Endothelial cell of umbilical vein (primary cell): ENCODE measurements around the gene ZIC5.

ENCODE experiments used
- MYC ChIP-seq: IDR thresholded peaks from one replicate; pipeline ENCODE4 v1.6.1; 2011; ENCODE audit warnings: mild to moderate bottlenecking, low read depth, low read length
- POLR2A ChIP-seq: IDR thresholded peaks from 2 replicates; pipeline ENCODE4 v1.6.1; 2012; ENCODE audit warnings: low read depth, mild to moderate bottlenecking, control low read depth, low read length
- POLR2AphosphoS5 ChIP-seq: IDR thresholded peaks from 2 replicates; pipeline ENCODE4 v1.6.1; 2012; ENCODE audit warnings: low read depth, mild to moderate bottlenecking, control low read depth, low read length, moderate library complexity; ENCODE audit not compliant: insufficient read depth
- TF ChIP-seq, protein P1 (sequence below), 2 donors: IDR thresholded peaks; 1 replicate in 1 of 2; 2 replicates in 1 of 2; pipeline ENCODE4 v1.5.1; 2011; ENCODE audit warnings: low read length in 2 of 2, mild to moderate bottlenecking in 2 of 2, moderate library complexity in 2 of 2, control low read depth in 1 of 2, inconsistent platforms in 1 of 2, low read depth in 1 of 2; ENCODE audit not compliant: insufficient read depth in 1 of 2; ENCODE audit errors: extremely low read depth in 1 of 2
- TF ChIP-seq, protein P2 (sequence below): IDR thresholded peaks from 2 replicates; pipeline ENCODE4 v1.6.1; 2011; ENCODE audit not compliant: insufficient read depth, insufficient read length

DNA sequence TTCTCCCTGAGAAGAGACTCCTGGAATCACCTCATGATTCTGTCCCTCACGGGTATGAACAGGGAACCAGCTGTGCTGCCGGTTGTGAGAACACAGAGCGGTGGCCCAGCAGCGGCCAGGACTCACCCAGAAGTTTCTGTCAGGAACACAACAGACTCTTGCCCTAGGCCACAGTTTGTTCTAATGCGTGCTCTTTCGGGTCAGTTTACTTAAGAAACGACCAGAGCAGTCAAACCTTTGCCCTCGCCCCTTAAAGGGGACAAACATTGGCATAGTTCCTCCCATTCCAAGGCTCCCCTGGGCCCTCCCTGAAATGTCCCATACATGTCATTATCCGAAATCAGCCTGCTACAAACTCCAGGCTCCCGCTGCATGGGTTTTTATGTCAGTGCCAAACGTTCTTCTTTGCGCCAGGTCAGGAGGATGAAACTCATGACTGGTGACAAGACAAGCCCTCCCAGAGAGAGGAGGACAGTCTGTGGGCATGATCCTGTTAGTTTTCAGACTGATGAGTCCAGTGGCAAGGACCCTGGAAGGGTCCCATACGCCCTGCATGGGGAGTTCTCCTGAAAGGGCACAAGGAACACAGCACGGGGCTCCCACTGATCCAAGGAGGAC is 18.3 kb downstream of the ZIC5 start:
- no peak for TF ChIP-seq POLR2A
- no peak for TF ChIP-seq MYC
- TF ChIP-seq, protein P1, sequence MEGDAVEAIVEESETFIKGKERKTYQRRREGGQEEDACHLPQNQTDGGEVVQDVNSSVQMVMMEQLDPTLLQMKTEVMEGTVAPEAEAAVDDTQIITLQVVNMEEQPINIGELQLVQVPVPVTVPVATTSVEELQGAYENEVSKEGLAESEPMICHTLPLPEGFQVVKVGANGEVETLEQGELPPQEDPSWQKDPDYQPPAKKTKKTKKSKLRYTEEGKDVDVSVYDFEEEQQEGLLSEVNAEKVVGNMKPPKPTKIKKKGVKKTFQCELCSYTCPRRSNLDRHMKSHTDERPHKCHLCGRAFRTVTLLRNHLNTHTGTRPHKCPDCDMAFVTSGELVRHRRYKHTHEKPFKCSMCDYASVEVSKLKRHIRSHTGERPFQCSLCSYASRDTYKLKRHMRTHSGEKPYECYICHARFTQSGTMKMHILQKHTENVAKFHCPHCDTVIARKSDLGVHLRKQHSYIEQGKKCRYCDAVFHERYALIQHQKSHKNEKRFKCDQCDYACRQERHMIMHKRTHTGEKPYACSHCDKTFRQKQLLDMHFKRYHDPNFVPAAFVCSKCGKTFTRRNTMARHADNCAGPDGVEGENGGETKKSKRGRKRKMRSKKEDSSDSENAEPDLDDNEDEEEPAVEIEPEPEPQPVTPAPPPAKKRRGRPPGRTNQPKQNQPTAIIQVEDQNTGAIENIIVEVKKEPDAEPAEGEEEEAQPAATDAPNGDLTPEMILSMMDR (IDR thresholded peaks at IDR 0.05; ENCODE audit: extremely low read depth in 1 of 2, insufficient read depth in 1 of 2, low read depth in 1 of 2, low read length in 2 of 2) = no peak
- TF ChIP-seq POLR2AphosphoS5 = no peak
- TF ChIP-seq, protein P2, sequence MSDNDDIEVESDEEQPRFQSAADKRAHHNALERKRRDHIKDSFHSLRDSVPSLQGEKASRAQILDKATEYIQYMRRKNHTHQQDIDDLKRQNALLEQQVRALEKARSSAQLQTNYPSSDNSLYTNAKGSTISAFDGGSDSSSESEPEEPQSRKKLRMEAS = no peak
